Measurements from ENCODE around the gene CHMP6.

GRCh38 chr17:81034168-81034777 is 42.6 kb downstream of the CHMP6 start:
- TF ChIP-seq ZNF671 (CRISPR knock-in tag; IDR thresholded peaks at IDR 0.05) (no peak), CREM (CRISPR knock-in tag; IDR thresholded peaks at IDR 0.05) (no peak), SP1 (CRISPR knock-in tag; conservative IDR thresholded peaks at IDR 0.05) (no peak), ZBTB21 (CRISPR knock-in tag; IDR thresholded peaks at IDR 0.05; ENCODE audit: borderline replicate concordance) (no peak), CREB1 (CRISPR knock-in tag; IDR thresholded peaks at IDR 0.05) (no peak), ZNF317 (CRISPR knock-in tag; IDR thresholded peaks at IDR 0.05; ENCODE audit: borderline replicate concordance, low read depth) (no peak)

All from WTC11 (cell line).